A549 treated with GW870086 at 1 μM for 4 hours (cell line): ENCODE results near the gene TULP1. TPM values are rescaled to one million over a fixed set of nuclear protein-coding genes. Genes with fewer than 3 reads are reported as not detected.

Source experiments
- total RNA-seq: library from RNA; stranded (reverse); fragments of 200-300 nt; extraction: Qiagen RNA extraction; gene quantifications from 5 replicates; pipeline ENCODE4 v1.2.3, GENCODE V29; 2022; ENCODE audit warnings: low read depth

The TULP1 gene
- total RNA-seq, result not detected in 5 replicates

DNA sequence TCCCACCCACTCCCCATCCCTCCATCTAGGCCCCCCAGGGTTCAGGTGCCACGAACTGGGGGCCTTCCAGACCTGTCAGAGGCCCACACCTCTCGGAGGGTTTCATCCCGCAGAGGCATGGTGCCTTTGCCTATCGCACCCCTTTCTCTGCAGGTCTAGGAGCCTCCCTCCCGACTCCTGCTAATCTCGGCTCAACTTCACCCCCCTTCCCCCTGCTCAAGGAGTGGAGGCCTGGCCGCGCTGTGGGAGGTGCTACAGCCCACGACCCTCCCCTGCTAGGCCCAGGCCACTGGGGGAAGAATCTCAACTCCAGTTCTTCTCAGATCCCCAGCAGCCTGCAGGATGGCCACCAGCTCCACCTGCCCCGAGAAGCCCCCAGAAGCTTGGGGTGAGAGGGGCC lies at the start of gene TULP1:
Gene TULP1 (minus strand): TSS at position 157 of the 400 bp plus-strand sequence. CDS start 38 bp downstream, at position 119.

DNA sequence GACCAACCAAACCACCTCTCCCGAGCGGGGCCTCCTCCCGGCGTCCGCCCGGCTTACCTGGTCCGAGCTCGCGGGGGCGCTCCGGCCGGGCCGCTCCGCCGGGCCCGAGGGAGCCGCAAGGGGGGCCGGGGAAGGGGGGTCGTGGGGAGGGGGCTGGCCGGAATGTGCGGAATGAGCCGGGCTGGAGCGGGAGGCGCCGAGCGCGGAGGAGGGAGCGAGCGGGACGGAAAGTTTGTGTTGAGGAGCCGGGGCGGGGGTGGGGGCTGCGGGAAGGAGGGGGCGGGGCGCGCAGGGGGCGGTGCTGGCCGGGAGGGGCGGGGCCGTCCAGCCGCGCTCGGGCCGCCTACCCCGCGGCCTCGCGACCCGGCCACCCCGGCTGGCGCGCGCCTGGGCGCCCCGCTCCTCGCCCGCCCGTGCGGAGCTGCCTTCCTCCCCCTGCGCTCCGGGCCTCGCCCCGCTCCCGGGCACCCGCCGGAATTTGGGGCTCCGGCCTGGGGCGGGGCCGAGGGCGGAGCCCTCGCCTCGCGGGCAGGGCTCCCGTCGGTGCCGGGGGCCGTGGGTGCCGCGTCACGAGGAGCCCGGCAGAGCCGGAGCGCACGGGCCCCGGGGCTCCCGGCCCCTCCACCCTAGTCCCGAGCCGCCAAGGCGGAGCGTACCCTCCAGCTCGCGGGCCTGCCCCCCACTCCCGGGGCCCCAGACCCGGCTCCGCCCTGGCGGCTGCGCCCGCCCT lies 15.7 kb downstream of the TULP1 start, which contains the start of gene TEAD3:
Gene TEAD3 (minus strand): TSS at position 239 of the 730 bp plus-strand sequence.

DNA sequence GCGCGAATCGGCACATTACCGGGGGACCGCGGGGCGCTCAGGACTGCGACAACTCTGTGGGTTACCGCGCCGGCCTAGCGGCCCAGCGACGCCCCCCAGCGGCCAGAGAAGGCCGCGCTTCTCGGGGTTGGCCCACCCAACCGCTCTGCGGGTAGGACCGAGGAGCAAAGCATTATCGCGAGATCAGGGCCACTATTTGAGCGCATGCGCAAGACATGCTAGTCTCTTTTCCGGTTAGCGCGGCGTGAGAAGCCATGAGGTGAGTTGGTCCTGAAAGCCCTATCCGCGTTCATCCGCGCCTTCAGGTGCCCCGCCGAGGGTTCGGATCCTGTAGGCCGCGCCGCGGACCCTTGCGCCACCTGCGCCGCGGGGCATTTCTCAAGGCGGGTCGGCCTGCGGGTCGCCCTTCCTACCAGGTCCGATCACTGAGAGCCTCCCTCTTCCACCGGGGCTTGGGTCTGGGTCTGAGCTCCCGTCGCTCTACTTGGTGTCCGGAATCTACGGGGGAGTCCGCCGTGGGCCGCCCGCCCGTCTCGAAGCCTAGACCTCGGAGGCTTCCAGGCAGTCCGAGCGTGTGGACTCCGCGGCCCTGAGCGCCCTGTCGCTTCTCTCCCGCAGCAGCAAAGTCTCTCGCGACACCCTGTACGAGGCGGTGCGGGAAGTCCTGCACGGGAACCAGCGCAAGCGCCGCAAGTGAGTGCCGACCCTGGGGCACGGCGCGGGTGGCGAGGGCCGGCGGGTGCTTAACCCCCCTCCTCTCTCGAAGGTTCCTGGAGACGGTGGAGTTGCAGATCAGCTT lies 44.3 kb downstream of the TULP1 start, which contains the start of gene RPL10A:
Gene RPL10A (plus strand): TSS at position 221 of the 799 bp plus-strand sequence. CDS start 34 bp downstream, at position 255.

DNA sequence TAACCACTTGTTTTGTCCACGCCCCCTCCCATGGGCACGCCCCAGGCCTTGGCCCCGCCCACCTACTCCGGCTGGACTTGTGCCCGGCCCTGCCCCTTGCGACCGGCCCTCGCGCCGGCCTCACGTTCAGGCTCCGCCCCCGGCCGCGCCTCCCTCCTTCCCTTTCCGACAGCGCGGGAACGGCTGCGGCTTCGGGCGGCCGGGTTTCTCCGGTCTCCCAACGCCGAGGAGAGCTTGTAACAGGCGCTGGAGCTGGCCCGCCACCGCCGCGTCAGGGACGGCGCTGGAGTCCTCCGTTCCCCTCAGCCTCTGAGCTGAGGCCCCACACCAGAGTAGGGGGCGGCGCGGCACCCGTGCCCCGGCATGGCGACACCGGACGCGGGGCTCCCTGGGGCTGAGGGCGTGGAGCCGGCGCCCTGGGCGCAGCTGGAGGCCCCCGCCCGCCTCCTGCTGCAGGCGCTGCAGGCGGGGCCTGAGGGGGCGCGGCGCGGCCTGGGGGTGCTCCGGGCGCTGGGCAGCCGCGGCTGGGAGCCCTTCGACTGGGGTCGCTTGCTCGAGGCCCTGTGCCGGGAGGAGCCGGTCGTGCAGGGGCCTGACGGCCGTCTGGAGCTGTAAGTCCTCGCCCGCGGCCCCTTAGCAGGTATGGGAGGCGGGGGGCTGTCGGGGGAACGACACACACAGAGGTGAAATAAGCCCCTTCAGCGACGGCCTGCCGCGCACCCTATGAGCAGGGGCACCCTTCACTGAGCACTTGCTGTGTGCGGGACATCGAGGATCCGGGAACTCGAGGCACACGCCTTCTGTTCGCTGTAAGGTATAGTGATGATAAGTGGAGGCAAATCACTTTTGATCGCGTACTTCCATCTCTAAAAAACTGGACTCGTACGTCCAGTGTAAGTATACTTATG lies 60.3 kb downstream of the TULP1 start, which contains the start of gene FANCE:
Gene FANCE (plus strand): TSS at position 156 of the 908 bp plus-strand sequence. CDS start 208 bp downstream, at position 364.

Other genes with a start within 250 kb of the TULP1 start
- gene DEF6, start 215.1 kb downstream of the TULP1 start, total RNA-seq, result 0.06 TPM in 1 of 5 replicates, not detected in the others
- 5.1 to 6.6 TPM (median 5.8 TPM) in 5 replicates for gene PPARD, start 170.3 kb downstream of the TULP1 start, total RNA-seq
- gene FANCE, start 60.6 kb downstream of the TULP1 start, total RNA-seq, result 2.6 to 3.8 TPM (median 3.2 TPM) in 5 replicates
- gene RPL10A, start 44.5 kb downstream of the TULP1 start, total RNA-seq, result 1,499 to 1,536 TPM (median 1,517 TPM) in 5 replicates
- 5.0 to 7.6 TPM (median 6.7 TPM) in 5 replicates for gene TEAD3, start 15.8 kb downstream of the TULP1 start, total RNA-seq
- 40.6 to 57.1 TPM (median 47.9 TPM) in 5 replicates for gene FKBP5, start 176.0 kb upstream of the TULP1 start, total RNA-seq
- gene ARMC12, start 224.1 kb upstream of the TULP1 start, total RNA-seq, result 0.25 to 0.63 TPM (median 0.35 TPM) in 5 replicates